ENCODE measurements around the gene ATG2B.

The ATG2B gene, protein sequence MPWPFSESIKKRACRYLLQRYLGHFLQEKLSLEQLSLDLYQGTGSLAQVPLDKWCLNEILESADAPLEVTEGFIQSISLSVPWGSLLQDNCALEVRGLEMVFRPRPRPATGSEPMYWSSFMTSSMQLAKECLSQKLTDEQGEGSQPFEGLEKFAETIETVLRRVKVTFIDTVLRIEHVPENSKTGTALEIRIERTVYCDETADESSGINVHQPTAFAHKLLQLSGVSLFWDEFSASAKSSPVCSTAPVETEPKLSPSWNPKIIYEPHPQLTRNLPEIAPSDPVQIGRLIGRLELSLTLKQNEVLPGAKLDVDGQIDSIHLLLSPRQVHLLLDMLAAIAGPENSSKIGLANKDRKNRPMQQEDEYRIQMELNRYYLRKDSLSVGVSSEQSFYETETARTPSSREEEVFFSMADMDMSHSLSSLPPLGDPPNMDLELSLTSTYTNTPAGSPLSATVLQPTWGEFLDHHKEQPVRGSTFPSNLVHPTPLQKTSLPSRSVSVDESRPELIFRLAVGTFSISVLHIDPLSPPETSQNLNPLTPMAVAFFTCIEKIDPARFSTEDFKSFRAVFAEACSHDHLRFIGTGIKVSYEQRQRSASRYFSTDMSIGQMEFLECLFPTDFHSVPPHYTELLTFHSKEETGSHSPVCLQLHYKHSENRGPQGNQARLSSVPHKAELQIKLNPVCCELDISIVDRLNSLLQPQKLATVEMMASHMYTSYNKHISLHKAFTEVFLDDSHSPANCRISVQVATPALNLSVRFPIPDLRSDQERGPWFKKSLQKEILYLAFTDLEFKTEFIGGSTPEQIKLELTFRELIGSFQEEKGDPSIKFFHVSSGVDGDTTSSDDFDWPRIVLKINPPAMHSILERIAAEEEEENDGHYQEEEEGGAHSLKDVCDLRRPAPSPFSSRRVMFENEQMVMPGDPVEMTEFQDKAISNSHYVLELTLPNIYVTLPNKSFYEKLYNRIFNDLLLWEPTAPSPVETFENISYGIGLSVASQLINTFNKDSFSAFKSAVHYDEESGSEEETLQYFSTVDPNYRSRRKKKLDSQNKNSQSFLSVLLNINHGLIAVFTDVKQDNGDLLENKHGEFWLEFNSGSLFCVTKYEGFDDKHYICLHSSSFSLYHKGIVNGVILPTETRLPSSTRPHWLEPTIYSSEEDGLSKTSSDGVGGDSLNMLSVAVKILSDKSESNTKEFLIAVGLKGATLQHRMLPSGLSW (N-terminal part only)

DNA sequence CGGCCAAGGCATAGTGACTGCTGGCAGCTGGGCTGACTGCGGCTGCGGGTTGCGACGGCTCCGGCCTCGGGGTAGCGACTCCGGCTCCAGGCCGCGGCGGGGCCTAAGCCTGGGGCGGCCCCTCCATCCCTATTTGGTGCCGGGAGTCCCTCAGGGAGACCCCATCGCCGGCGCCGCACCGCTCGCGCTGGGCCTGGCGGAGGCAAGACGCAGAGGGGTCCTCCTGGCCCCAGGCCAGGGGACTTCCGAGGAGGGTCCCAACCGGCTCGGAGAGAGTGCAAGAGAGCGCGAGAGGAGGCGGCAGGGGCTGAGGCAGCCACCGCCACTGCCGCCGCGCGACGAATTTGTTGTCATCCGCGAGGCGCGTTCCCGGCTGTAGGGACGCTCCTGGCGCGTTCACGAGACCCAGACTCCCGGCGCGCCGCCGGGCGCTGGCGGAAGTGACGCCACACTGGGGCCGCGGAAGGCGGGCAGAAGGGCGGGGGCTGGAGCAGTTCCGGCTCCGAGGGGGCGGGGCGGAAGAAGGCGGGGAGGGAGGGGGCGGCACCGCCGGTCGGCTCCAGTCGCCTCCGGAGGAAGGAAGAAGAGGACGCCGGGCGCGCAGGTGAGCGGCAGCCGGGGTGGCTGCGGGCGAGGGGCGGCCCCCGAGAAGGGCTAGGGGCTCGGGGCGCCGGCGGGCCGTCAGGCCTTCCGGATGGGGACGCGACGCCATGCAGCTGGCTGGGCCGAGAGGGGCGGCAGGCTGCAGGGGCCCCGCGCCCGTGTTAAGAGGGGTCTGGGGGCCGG, at the start of gene ATG2B, which contains the start of gene GSKIP:
Gene ATG2B, minus strand, starts transcription at position 377 of the 786 bp plus-strand sequence. Its CDS starts 365 bp downstream, at position 12.
Gene GSKIP, plus strand, starts transcription at position 562 of the 786 bp plus-strand sequence. CDS start 18,722 bp downstream, outside the sequence.
- DNase-seq (ENCODE audit: low spot score): peak; percentile 91

DNA sequence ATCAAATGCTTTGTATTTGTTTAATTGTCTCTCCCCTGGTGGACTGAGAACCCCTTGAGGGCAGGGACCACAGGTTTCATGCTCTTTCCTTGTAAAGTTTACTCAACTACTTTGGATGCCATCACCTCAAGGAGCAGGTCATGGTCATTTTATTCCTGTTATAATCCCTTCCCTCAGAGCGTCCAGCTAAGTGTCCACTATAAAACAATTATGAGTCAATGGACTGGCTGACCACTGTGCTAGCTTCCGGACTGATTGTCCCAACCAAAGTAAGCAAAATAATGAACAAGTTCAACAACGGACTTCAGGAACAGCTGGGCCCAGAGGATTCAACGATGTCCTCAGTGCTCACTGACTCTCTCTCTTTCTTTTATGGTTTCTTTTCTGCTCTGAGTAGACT, 47.0 kb upstream of the ATG2B start:
- DNase-seq (ENCODE audit: low spot score): no peak

GRCh38 chr14:96409701-96410100, 46.6 kb upstream of the ATG2B start:
- DNase-seq (ENCODE audit: low spot score): no peak

DNA sequence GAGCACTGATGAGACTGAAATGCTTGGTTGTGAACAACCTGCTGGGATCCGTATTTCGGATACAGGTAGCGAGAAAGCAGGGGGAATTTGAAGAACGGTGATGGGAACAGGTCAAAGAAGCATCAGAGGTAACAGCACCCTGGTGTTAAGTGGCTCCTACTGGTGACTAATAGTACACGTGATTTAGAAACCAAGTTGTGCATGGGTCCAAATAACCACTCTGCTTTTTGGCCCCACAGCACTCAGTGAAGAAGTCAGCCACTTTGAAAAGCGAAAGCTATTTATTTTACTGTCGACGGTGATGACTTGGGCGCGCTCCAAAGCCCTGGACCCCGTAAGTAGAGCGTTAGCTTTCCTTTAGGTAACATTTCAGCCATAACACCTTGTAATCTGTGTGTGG, 45.5 kb upstream of the ATG2B start:
- no peak for DNase-seq (ENCODE audit: low spot score)

GRCh38 chr14:96407935-96408570, 44.9 kb upstream of the ATG2B start:
- DNase-seq (ENCODE audit: low spot score): no peak

DNA sequence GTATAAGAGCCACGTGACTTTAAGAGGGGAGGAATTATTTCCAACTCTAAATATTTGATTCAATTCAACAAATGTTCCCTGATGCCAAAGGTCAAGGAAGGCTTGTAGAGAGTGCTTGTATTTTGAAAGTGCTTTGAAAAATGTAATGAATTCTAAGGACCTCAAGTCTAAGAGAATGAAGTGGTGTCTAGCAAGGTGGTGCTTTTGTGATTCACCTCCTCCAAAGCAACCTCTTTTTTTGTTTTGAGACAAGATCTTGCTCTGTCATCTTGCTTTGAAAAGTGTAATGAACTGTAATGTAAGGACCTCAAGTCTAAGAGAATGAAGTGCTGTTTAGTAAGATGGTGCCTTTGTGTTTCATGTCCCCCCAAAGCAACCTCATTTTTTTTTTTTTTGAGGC, 42.5 kb upstream of the ATG2B start:
- DNase-seq (ENCODE audit: low spot score): no peak

DNA sequence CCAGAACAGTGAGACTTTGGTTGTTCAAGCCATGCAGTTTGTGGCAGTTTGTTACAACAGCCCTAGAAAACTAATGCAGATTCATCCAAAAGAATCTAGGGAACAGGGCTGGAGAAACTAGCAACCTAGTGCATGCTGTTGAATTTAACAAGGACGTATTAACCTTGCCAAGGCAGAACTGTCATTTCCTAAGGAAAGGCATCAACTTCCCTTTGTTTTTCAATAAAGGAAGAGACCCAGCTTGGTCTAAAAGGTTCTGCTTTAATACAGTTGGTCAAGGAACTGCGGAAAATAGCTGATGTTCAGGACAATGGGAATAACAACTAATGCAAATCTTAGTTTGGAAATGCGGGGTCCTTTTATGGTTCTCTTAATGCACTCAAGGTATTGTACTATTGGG, 40.3 kb upstream of the ATG2B start:
- DNase-seq (ENCODE audit: low spot score): no peak

GRCh38 chr14:96400495-96400894, 37.4 kb upstream of the ATG2B start:
- DNase-seq (ENCODE audit: low spot score): peak; percentile 21

DNA sequence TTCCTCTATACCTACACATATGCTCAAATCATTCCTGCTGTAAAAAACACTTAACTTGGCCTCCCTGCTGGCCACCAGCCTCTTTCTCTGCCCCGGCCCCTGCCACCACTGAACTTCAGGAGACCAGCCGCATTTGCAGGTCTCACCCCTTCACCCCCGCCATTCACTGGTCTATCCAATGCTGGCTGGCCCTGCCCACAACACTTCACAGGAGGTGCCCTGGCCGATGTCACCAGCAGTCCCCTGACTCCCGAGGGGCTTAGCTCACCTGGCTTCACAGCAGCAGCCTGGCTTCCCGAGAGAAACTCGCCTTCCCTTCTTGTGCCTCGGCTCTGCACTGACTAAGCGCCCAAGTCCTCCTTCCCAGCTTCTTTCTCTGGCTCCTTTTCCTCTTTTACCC, 36.3 kb upstream of the ATG2B start:
- DNase-seq (ENCODE audit: low spot score): no peak

DNA sequence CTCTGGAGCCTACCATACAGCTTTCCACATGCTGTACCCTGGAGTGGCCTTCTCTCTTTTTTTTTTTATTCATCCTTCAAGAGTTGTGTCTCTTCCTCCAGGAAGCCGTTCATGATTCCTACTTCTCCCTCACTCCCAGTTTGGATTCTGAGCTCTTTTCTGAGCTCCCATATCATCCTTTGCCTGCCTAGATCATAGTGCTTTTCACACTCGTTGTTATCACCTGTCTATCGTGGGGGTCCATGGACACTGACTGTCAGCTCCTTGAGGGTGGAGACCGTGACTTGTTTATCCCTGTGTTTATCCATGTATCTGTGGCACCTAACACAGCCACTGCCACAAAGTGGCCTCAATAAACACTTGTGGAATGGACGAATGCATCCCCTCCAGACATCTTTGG, 35.8 kb upstream of the ATG2B start:
- DNase-seq (ENCODE audit: low spot score): no peak

- DNase-seq (ENCODE audit: low spot score): no peak
Observed at GRCh38 chr14:96398432-96398831, 35.3 kb upstream of the ATG2B start.

DNA sequence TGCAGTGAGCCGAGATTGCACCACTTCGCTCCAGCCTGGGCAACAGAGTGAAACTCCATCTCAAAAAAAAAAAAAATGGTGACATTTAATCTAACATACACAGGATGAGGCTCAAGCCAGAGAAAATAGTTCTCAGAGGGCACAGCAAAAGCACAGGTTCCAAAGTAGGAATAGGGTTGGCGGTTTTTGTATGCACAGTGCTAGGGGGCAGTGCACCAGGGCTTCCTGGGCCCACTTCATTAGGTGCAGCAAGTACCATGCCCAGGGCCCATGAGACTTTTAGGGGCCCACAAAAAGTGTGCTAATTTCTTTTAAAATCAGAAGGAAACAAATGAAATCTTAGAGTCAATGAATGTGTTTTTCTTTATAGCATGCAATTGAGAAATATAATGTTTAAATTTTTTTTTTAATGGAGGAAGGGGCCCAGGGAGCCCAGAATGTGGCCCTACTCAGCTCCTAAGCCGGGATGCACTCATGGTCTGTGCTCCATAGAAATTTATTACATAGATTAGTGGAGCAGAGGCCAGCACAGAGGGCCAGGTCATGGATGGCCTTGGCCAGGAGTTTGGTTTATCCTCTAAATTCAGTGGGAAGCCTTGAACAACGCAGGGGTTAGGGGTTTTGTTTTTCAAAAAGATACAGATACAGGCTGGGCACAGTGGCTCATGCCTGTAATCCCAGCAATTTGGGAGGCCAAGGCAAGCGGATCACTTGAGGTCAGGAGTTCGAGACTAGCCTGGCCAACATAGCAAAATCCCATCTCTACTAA, 31.1 kb upstream of the ATG2B start:
- DNase-seq (ENCODE audit: low spot score): no peak

DNA sequence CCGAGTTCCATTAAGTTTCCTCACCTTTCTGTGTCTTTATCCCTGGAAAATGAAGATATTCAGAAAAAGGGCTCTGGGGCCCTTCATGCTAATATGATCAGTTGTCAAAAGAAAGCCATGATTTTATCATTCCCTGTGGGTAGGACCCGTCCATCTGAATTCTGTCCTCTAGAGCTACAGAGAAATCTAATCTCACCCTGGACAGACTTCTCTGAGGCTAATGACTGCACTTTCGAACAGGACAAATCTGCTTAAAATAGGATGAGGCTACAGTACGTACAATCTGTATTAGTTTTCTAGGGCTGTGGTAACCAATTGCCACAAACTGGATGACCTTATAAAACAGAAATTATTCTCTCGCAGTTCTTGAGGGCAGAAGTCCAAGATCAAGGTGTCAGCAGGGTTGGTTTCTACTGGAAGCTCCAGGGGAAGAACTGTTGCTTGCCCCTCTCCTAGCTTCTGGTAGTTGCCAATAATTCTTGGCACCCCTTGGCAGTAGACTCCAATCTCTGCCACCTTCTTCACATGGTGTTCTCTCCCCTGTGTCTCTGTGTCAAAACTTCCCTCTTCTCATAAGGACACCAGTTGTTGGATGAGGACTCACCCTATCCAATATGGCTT, 30.0 kb upstream of the ATG2B start:
- DNase-seq (ENCODE audit: low spot score): peak; percentile 6

GRCh38 chr14:96391293-96392118, 28.4 kb upstream of the ATG2B start:
- DNase-seq (ENCODE audit: low spot score): peak; percentile 85

DNA sequence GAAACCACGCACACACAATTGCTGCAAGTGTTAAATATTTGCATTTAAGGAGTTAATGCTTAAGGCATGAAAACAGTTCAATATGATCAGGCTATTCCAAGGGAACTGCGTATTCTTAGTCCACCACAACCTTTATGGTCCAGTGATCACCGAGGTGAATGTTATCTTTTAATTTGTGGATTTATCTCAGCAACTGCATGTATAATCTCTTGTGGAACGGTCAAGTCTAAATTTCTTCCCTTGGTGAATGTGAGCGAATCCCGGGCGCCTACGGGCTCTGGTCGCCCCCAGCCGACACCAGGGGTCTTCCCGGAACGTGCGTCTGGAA, 27.8 kb upstream of the ATG2B start:
- peak; percentile 4 for DNase-seq (ENCODE audit: low spot score)

GRCh38 chr14:96385385-96385784, 22.2 kb upstream of the ATG2B start:
- DNase-seq (ENCODE audit: low spot score): no peak

GRCh38 chr14:96384740-96385139, 21.6 kb upstream of the ATG2B start:
- no peak for DNase-seq (ENCODE audit: low spot score)

- no peak for DNase-seq (ENCODE audit: low spot score)
Observed at GRCh38 chr14:96384053-96384452, 20.9 kb upstream of the ATG2B start.

DNA sequence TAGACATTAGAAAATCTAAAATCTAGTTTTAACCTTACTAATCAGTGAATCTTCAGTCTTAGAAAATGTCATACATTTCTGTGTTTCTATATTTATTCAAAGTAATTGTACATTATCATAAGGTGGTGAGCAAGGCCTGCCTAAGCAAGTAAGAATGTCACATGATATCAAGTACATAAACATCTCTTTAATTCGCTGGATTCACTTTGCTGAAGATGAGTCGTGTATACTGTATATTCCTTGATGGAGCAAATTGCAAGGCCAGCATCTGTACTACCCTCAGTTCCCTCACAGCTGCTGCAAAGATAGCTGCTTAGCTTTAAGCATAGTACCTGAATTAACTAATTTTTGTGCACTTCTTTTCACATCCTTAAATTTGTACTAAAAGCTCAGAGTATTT, 20.3 kb upstream of the ATG2B start:
- DNase-seq (ENCODE audit: low spot score): no peak

All from cerebellar cortex (tissue), 1 donor.